ENCODE results near the gene ZKSCAN4.

ZKSCAN4 gene

DNA sequence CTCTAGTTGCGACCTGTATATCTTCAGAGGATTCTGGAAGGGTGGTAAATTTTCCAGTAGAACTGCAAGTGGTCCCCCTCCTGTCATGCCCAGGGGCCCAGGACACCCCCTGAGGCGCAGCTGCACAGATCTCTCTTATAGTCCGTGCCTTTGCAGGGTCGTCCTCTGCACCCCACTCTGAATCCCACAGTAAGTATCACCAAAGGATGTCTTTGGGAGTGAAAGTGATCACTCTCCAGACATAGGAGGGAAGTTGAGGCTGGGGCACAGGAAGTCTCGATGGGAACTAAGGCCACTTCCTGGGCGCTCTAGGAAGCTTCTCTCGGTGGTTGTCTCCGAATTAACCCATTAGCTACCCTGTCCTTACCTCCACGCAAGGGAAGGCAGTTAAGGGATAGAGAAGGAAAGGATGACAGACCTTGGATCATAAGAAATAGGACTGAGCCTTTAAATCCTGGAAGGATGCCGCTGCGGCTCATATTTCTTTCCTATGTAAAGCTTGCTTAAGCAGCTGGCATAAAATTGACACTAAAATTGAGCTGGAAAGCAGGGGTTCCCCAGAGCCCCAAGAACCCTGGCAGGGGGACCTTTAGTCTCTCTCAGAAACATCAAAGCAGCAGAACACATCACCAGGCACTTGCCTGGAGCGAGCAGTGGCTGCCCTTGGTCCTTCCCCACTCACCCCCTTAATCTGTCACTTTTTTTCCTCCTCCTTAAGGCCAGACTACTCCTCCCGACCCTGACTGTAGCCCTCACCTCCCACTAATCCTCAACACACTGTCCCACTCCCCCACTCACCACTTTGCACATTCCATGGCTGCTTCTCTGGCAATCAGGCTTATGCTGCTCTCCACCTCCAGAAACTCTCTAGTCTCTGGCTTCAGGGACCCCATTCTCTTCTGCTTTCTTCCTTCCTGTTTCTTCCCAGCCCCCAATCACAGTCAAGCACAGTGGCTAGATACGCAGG, at the start of gene ZKSCAN4:
ZKSCAN4 (minus strand) TSS at position 261 of the 967 bp plus-strand sequence. CDS start 289 bp downstream, outside the sequence.
- DNase-seq = peak; percentile 29

DNA sequence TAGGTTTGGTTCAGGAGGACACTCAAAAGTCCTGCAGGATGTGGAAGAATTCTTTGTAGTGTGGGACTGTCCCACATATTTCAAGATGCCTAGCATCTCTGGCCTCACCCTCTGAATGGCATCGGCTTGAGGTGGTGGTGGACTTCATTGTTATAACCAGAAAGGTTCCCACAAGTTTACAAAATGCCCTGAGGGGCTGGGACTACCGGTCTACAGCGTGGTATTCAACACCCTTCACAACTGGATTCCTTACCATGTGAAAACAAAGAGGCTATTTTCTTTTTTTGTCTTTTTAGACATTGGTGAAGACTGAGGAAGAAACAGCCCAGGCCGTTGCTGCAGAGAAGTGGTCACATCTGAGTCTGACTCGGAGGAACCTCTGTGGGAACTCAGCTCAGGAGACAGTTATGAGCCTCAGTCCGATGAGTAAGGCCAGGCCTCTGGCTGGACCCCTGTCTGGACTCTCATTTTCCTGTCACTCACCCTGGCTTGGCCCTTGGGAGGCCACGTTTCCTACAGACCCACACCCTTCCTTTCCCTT, 44.5 kb upstream of the ZKSCAN4 start:
- DNase-seq = no peak

DNA sequence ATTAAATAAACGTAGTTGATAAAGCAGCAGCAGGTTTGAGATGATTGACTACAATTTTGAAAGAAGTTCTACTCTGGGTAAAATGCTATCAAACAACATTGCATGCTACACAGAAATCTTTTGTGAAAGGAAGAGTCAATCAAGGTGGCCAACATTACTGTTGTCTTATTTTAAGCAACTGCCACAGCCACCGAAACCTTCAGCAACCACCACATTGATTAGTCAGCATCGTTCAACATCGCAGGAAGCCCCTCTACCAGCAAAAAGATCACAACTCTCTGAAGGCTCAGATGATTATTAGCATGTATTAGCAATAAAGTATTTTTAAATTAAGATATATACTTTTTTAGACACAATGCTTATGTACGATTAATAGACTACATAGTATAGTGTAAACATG, 43.3 kb upstream of the ZKSCAN4 start:
- DNase-seq = no peak

DNA sequence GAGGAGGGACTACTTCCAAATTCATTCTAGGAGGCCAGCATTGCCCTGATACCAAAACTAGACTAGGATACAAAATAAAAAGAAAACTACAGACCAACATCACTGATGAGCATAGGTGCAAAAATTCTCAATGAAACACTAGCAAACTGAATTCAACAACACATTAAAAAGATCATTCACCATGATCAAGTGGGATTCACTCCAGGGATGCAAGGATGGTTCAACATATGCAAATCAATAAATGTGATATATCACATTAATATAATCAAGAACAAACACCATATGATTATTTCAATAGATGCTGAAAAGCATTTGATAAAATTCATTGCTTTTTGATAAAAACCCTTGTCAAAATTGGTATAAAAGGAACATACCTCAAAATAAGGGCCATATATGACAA, 39.5 kb upstream of the ZKSCAN4 start:
- no peak for DNase-seq

DNA sequence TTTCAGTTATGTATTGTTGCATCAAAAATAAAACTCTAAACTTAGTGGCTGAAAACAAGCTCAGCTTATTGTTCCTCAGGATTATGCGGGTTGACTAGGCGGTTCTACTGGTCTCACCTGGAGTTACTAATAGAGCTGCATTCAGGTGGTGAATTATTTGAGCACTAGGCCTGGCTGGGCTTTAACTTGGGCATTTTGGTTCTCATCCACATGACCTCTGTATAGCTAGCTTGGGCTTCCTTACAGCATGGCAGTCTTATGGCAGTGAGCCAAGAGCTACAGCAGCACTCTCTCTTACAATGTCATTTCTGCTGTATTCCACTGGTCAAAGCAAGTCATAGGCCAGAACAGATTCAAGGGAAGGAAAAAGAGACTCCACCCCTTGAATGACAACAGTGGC, 30.9 kb upstream of the ZKSCAN4 start:
- no peak for DNase-seq

DNA sequence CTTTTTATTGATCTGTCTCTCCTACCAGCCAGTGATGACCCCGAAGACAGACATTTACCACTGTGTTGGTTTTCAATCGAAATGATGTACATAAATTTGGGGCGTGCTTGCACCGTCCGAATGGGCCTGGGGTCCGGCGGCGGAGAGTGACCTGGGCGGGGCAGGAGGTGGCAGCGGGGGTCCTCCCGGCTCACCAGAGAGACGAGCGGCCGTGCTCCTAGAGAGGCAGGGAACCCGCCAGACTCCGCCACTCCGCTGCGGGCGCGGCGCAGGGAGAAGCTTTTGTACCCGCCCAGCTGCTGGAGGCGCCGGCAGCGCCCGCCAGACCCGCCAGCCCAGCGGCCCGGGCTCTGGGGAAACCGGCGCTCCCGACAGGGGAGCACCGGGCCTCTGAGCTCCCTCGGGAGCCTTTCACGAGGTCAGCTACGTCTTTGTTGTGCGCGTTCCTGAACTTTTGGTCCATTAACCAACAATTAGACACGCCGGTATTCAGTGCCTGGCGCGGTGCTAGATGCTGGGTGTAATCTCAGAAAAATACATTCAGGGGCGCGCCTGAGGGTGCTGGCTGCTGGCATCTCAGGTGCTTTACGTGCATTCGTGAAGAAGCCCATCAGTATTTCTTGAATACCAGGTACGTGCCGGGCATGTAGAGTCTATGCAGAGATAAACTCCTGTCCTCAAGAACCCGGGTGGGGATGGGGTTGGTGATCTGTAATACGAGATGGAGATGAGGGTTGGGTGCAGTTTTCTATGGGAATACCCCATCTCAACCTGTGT, 29.4 kb upstream of the ZKSCAN4 start, which contains the start of gene PGBD1:
PGBD1 (plus strand) TSS at position 285 of the 777 bp plus-strand sequence. CDS start 2,242 bp downstream, outside the sequence.
- peak; percentile 36 for DNase-seq

DNA sequence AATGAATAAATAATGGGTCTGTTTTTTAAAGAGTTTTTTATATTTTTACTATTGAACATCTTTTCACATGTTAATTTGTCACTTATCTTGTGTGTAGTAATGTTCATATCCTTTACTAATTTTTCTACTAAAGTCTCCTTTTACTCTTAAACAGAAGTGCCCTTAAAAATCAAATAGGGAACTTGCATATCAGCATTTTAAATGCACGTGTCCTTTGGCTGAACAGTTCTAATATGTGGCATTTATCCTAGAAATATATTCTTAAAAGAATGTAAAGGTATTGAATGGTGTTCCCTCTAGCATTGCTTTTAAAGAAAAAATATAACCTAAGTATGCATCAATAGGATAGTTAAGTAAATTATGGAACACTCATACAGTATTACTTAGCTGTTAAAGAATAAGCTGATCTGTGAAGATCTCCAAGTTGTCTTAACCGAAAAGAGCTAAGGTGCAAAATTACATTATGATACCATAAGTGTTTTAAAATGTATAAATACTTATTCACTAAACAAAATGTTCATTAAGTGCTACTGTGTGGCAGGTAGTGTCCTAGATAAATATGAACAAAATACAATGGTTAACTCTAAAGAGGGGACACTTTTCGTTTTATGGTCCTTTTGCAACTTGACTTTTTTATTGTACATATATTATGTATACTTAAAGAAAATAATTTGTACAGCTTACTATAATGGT, 28.7 kb upstream of the ZKSCAN4 start:
- no peak for DNase-seq

DNA sequence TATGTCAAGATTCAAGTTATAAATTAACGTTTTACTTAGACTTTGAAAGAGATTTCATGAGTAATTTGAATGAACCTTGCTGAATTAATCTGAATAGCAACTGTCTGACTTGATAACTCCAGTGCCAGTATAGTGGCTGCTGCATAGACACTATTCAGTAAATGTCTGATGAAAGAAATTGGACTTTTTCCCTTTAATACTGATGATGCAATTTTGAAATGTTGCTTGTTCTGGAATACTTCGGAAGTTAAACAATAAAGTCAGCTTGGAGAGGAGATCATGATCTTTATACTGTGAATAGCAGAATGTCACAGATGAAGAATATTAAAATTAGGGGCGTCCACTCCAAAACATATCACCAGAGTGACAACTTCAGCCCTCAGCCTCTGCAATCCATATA, 25.7 kb upstream of the ZKSCAN4 start:
- no peak for DNase-seq

DNA sequence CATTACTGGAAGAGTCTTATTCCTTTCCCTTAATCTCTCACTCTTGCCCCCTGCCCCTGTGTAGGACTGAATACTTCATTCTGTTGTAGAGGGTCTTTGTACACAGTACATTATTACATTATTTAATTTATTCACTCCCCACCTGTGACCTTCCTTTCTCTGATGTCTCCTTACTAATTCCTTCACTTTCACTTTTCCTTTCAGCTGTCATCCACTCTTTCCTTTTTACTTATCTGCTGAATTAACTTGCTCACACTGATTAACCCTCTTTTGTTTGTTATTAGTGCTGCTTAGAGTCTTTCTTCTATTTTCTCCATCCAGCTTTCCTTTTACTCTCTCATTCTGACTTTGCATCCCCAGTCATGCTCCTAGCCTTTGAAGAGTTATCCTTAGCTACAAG, 22.8 kb upstream of the ZKSCAN4 start:
- DNase-seq = no peak

DNA sequence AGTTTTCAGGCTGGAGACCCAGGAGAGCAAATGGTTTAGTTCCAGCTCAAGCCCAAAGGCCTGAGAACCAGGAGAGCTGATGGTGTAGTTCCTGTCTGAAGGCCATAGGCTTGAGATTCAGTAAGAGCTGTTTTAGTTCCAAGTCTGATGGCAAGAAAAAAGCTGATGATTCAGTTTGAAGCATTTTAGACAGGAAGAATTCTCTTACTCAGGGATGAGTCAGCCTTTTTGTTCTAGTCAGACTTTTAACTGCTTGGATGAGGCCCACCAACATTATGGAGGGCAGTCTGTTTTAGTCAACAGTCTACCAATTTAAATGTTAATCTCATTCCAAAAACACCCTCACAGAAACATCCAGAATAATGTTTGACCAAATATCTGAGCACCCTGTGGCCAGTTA, 17.4 kb upstream of the ZKSCAN4 start:
- DNase-seq = no peak

DNA sequence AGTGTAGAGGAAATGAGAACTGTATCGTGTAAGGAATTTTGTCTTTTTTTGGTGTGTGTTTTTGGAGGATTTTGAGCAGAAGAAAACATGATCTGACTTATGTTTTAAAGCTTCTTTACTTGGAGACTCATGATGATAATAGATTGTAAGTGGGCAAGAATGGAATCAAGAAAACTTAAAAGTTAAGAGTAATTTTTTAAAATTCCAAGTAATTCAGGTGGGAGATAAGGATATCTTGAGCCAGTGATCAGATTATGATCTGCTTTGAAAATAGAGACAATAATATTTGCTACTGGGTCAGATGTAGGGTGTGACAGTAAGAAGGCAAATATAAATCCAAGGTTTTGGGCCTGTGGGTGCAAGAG, 15.6 kb upstream of the ZKSCAN4 start:
- no peak for DNase-seq

DNA sequence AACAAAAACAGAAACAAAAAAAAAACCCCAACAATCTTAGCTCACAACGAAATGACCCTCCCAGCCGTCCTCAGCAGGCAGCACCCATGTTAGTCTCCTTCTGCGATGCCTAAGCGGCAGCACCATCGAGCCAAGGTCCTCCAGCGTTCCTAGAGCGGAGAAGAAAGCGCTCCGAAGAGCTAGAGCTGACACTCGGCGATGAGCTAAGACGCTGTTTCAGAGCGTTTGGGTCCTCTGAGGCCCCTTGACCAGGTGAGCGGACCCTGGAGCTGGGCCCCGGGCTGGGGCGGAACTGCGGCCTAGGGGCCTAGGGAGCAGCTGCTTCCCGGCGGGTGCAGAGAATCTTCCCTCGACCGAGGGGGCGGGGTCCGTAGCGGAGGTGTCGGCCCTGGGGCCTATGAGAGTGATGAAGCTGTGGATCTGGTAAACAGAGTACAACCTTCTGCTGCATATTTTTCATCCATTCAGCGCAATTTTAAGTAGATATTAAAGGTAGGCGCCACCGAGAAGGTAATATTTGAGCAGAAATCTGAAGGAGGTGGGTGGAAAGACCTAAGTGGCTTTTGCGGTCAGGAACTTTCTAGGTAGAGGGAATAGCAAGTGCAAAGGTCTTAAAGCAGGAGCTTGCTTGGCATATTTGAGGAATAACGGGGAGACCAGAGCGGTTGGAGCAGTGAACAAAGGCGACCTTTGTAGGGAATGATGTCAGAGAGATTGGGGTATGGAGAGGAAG, 15.1 kb upstream of the ZKSCAN4 start, which contains the start of gene ZSCAN26:
ZSCAN26 (plus strand) TSS at position 182 of the 733 bp plus-strand sequence. CDS start 4,777 bp downstream, outside the sequence.
- peak; percentile 59 for DNase-seq

DNA sequence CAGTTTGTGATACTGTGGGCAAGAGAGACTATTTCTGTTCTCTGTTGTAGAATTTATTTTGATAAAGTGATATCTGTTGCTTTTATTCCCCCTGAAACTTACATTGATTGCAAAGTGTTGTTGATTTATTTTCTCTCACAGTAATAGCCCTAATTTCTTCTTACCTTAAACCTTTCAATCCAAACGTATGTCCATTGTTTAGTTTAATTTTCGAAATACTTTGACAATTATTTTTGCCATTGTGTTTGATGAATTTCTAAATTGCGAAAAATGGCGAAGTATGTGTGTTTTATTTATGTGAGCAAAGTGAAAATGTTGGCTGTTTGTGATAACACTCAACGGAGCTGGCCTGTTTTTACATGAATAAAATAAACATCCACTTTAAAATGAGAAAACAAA, 14.5 kb upstream of the ZKSCAN4 start:
- DNase-seq = no peak

DNA sequence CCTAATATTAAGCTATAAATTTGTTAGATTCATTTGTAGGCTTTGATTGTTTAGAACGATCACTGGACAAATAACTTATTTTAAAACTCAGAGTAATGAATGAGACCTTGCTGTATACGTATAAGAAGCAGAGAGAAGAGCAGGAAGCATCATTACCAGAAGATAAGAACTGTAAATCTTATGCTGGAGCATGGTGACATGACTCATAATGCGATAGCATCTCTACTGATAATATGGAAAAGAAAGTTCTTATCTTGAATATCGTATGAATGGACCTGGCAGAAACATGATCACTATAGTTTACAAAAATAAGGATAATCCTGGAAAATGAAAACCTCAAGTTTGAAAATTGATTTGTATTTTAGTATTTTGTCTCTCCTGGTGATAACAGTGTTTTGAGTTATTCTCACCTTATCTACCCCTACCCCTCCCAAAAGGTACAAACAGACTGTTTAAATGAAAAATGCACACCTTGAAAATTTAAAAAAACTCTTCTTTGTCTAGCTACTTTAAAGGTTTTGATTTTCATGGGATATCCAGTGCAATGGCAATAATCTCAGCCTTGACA, 12.8 kb upstream of the ZKSCAN4 start:
- no peak for DNase-seq

DNA sequence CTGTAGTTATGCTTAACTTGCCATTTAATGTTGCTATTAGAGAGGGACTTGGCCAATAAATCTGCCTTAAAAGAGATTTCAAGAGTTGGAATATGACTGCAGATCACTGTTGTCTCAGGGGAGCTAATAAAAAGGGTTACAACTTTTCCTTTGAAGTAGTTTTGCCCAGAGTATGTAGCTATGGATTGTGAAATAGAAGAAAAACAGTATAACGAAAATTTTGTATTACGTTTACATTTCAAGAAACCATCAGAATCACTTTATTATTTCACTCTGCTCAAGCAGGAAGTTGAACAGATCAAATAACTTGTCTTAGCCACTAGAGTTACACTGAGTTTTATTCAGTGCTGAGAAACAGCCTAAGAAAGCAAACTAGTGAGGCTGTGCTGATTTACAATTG, 11.9 kb upstream of the ZKSCAN4 start:
- DNase-seq = no peak

DNA sequence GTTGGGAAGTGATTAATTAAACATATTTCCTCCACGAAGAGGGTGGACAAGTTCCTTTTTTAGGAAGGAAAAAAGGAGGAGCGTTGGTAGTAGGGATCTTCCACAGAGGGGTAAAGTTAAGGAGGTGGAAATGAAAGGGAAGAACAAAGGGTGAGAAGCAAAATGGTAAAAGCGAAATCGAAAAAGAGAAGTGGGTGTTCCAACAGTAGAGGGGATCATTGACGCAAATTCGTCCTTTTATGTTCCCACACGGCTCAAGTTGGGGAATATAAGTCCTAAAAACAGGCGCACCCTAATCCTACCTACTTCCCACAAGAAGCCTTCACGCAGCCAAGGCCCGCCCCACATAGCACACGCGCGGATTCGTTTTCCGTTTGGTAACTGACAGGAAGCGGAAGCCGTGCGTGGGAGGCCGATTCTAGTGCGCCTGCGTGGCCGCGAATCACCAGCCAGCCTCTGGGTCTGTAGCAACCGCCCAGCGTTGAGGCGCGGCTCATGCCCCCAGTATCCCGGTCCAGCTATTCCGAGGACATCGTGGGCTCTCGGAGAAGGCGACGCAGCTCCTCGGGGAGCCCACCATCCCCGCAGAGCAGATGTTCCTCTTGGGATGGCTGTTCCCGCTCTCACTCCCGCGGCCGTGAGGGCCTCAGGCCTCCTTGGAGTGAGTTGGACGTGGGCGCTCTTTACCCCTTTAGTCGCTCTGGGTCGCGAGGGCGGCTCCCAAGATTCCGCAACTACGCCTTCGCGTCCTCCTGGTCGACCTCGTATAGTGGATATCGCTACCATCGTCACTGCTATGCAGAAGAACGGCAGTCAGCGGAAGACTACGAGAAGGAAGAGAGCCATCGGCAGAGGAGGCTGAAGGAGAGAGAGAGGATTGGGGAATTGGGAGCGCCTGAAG, 7.1 kb upstream of the ZKSCAN4 start, which contains the start of gene NKAPL:
NKAPL (plus strand) TSS at position 421 of the 901 bp plus-strand sequence; CDS start at position 496, 75 bp downstream.
- DNase-seq = no peak

DNA sequence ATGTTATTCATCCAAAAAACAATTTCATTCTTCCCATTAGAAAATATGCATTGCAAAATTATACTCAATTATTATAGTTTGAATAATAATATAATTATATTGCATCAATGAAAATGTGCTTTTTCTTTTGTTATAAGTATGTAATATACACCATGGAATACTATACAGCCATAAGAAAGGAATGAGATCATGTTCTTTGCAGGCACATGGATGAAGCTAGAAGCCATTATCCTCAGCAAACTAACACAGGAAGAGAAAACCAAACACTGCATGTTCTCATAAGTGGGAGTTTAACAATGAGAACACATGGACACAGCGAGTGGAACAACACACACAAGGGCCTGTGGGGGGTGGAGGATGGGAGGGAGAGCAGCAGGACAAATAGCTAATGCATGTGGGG, 5.0 kb upstream of the ZKSCAN4 start:
- no peak for DNase-seq

DNA sequence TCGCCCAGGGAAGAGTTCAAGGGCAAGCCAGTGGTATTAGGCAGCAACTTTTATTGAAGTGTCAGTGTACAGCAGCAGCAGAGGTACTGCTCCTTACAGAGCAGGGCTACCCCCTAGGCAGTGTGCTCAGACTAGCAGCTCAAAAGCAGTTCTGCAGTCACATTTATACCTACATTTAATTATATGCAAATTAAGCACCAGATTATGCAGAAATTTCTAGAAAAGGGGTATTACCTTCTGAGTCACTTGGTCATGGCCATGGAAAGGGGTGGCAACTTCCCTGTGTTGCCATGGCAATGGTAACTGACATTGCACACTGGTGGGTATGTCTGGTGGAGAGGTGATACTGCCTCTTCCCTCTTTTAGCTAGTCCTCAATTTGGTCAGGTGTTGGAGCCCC, 2.1 kb upstream of the ZKSCAN4 start:
- no peak for DNase-seq

DNA sequence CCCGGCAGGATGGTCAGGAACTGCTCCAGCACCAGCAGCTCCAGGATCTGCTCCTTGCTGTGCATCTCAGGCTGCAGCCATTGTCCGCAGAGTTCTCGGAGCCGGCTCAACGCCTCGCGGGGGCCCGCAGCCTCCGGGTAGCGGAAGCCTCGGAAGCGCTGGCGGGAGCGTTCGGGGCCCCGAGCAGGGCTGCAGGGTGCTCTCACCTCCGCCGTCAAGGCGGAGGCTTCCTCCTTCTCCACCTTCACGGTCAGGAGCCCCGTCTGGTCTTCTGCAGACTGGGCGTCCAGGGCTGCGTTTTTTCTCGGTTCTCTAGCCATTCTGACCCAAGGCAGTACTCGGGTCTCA, 434 bp downstream of the ZKSCAN4 start:
- DNase-seq = no peak

DNA sequence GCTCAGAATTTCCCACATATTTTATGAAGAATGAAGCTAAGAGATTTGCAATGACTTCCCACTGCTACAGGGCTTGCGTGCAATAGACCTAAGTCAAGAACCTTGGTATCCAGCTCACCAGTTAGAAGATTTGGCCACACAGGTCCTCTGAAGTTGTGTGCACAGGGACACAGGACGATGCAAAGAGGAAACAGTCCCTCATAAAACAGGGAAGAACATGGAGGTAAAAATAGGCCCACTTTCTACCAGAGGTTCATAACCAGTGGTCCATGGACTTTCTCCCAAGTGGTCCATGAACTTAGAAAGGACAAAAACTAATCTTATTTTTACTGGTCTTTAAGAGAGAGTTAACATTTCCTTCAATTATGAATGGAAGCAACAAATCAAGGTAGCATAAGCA, 1.3 kb downstream of the ZKSCAN4 start:
- no peak for DNase-seq

DNA sequence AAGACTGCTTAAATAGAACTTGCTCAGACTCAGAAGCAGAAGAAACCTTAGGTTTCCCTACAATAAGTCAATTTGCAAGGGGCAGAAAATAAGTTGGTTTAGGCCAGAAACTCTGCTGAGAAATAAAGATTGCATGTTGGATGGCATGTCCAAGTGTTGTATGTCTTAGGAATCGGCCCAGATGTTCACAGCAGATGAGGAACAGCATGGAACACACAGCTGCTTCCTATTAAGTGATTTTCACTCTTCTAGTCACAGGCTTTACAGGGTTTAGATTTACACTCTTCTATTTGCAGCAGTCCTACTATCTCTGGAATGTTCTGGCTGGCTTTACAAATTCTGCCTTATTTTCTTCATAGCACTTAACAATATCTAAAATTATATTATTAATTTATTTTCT, 3.2 kb downstream of the ZKSCAN4 start:
- DNase-seq = no peak
